GM21717 (cell line): ENCODE data around the gene HSFX3.
"Not testable (repeated sequence)": the region's sequence is repeated elsewhere in the genome, so short reads cannot be mapped to it uniquely, and the experiment has no call there.

ENCODE experiments used
- ATAC-seq: cut with Tn5 transposase; IDR thresholded peaks from one replicate; pipeline ENCODE4 v1.9.1; 2021; ENCODE audit warnings: mild to moderate bottlenecking, moderate library complexity; ENCODE audit not compliant: unreplicated experiment

HSFX3 gene, protein sequence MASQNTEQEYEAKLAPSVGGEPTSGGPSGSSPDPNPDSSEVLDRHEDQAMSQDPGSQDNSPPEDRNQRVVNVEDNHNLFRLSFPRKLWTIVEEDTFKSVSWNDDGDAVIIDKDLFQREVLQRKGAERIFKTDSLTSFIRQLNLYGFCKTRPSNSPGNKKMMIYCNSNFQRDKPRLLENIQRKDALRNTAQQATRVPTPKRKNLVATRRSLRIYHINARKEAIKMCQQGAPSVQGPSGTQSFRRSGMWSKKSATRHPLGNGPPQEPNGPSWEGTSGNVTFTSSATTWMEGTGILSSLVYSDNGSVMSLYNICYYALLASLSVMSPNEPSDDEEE

DNA sequence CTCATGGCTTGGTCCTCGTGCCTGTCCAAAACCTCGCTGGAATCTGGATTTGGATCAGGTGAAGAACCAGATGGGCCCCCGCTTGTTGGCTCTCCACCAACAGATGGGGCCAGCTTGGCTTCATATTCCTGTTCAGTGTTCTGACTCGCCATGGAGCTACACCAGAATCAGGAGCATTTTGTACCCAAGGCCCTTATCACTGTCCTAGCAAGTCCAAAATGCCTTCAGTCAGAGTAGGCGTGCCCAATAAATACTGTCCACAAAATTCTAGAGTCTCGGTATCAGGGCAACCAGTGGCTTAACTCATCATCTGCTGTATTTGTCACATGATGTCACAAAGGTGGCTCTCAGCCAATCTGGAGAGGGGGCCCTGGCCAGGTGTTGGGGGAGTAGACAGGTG is at the start of gene HSFX3:
TSS of gene HSFX3 (minus strand) at position 224 of the 400 bp plus-strand sequence. CDS start at position 152, 72 bp downstream.
- not testable (repeated sequence) for ATAC-seq

DNA sequence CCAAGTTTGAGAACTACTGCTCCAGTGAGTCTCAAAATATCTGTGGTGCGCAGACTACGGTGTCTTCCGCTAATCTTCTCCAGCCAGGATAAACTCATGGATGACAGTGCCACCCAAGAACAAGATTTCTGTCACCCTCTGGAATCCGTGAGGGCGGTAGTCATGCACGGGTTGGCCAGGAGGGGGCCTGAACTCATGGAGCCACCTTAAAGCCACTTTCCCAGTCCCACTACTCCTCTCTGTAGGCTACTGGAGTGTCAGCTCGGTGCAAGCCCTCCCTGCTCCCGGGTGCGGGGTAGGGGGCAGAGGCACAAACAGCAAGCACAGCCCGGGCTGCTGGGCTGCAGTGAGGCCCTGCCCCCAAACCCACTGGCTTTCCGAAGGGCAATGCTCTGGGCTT is 48.9 kb upstream of the HSFX3 start:
- ATAC-seq: not testable (repeated sequence)

DNA sequence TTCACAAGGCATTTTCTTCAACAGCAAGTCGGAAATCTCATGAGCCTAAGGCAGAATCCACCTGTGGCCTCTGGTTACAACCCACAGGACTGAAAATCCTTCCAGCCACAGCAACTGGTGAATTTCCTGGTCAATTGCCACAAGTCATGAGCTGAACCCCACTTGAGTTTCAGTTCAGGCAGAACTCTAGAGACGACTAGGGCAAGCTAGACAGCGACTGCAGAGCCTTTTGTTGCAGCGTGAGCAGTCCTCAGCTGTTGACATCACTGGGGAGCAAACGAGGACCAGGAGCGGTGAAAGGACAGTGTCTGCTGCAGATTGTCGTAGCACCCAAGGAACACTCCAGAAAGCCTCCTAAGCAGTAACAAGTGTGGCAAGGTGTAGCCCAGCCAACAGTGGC is 46.2 kb upstream of the HSFX3 start:
- not testable (repeated sequence) for ATAC-seq

DNA sequence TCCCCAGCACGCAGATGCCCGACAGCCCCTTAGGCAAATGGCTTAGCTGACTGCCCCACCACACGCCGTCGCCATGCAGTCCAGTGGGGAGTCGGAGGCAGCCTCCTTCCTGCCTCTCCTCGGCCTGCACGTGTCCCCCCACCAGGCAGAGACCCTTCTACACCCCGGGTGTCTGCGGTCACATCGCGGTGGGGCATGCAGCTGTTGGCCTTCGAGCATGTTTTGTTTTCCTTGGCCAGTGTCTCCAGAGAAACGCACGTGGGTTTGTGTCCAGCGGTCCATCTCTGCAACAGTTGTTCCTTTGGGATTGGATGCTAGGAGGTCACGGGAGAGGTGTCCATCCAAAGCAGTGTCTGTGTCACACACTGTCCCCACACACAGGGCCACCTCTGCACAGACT is 45.5 kb upstream of the HSFX3 start, which contains the start of gene HSFX2:
TSS of gene HSFX2 (minus strand) at position 101 of the 400 bp plus-strand sequence. CDS start 614 bp downstream, outside the sequence.
- ATAC-seq: not testable (repeated sequence)

DNA sequence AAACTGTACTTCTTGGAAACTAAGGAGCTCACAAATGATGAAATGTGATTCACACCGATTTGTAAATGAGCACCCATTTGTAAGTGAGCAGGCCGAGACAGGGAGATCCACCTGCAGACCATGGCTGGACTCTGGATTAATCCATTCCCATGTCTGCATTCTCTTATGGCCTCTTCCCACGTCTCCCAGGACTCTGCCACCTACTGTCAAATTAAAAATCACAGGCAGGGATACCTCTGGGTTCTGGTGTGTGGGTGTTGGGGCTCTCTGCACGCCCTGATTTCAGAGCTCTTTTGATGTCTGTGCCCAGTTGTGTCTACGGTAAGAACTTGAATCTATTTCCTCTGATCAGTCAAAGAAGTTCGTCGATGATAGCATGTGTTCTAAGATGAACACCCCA is 41.3 kb upstream of the HSFX3 start:
- not testable (repeated sequence) for ATAC-seq

DNA sequence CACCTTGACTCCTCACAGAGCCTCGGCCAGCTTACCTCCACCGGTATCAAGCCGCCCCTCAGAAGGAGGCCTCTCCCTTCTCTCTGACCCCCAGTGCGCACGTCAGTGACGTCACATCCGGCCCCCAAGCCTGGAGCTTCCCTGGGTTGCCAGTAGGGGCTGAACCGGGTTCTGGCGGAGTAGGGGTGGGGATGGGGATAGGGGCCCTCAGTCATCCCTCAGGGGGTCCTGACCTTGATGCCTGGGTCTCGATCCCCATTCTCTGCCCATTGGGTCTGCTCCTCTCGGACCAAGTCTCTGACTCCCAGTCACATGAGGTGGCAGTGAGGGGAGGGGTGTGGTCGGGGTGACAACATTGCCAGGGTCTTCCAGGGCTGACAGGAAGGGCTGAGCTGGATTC is 37.6 kb upstream of the HSFX3 start, which contains the start of gene MAGEA9B:
TSS of gene MAGEA9B (minus strand) at position 101 of the 400 bp plus-strand sequence. CDS start 4,280 bp downstream, outside the sequence.
- not testable (repeated sequence) for ATAC-seq

DNA sequence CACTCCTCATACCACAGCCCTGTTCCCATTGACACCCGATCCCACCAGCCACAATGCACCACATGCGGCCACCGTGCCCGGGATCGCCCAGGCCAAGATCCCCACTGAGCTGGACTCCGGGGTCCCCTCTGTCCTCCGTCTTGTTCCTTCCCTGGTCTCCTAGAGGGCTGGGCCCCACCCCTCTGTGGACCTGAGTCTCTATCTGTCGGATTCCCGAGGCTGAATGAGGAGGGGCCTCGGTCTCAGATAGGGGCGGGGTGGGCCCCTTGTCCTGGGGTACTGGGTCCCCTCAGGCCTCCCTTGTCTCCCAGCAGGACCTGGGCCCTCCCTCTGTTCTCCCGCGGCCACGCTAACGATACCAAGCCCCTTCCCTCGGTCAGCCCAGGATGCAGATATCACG is 35.9 kb upstream of the HSFX3 start:
- ATAC-seq: not testable (repeated sequence)

DNA sequence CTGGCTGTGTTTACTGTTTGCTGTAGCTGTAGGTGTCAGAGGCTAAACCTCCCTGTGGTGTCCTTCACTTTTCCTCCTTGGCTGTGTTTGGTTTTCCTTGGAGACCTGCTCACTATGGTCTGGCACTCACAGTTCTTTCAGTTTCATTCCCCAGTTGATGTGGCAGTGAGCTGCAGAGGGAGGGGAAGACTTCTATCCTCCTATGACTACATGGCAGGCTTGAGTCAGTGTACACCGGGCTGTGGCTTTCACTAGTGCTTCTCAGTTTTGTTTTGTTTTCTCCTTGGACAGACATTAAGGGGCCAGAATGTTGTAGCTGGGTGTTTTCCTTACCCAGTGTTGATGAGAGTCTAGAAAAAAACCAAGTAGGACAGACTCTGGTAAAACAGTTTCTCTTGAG is 23.7 kb upstream of the HSFX3 start:
- ATAC-seq: peak; percentile 100

DNA sequence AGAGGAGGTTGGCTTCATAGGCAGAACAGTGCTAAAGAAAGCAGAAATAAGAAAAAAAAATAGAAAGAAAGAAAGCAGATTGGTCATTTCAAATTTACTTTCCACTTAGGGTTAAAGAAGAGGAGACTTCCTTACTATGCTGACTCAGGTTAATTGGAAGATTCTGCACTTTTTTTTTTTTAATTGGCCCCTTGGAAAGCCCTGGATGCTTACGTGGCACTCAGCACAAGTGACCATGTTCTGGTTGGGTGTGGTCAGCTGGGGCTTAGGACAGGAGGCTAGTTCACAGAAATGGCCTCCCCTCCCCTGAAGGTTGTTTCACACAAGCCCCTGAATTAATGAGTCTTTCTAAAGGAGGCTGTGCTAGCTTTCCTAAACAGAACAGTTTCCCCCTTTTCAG is 23.0 kb upstream of the HSFX3 start:
- no peak for ATAC-seq

DNA sequence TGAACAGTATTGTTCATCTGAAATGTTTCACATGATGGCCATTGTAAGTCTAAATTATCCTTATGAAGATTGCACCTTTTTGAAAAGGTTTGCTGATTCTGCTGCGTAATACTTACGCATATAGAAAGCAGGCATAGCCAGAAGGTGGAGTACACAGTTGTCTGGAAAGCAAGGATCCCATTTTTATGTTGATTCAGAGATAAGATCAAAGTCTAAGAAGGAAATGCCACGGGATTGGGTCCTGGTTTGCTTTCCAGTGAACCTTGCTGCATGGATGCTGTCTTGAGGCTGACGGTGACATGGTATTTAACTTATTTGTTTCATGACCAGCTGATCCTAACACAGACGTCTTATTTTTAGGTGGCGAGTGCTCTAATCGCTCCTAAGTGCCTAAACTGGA is 22.0 kb upstream of the HSFX3 start:
- no peak for ATAC-seq

DNA sequence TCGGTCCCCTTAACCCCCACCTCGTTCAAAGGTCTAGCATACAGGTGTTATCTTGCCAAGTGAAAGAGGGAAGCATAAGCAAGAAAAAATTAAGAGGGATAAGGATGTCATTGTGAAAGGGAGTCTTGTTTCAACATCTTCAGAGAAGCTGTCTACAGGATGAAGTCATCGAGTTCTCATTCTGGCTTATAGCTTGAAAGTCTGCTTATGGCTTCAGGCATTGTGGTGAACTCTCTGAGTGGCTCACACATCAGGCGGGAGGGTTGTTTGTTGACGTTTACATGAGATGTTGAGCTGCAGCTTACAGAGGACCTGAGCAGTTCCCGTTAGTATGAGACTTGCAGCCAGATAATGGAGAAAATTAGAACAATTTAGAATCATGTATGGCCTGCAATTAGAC is 20.9 kb upstream of the HSFX3 start:
- no peak for ATAC-seq

DNA sequence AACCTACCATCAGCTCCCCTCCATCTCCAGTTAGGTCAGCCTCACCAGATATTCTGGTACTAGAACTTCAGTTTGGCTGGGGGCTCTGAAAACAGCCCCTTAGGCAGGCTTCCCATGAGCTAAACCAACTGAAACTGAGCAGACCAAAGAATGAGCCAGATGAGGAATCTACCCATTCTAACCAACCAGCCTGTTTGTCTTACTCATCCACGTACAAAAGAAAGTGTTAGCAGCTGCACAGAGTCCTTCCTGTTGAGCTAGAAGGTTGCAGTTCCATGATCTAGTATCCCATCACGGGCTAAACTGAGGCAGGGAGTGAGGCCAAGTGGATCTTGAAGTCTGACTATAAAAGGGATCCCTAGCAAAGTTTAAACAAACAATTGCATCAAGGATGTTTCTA is 20.0 kb upstream of the HSFX3 start:
- ATAC-seq: no peak

DNA sequence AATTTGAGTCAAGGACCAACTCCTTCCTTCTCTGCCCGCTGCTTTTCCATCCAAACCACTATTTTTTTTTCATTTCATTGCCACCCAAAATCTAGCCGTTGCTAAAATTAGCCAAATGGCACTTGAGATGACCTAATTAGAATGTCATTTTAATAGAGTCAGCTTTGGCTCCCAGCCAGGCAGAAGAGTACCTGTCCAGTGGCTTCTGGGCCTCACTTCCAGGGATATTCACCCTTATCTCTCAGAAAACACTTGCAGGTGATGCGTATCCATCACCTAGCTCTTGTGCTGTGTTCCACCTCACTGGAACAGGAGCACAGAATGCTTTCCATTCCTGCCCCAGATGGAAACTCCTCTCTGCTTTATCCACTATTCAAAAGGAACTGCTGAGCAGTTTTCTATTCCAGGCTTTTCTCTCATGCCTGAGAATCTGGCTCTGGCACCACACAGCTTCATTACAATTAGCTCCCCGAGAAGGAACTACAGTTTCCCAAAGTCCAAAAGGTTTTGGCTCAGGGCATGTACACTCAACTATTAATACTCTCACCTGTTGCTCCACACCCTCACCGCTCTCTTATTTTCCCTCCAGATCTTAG is 19.1 kb upstream of the HSFX3 start:
- ATAC-seq: no peak

DNA sequence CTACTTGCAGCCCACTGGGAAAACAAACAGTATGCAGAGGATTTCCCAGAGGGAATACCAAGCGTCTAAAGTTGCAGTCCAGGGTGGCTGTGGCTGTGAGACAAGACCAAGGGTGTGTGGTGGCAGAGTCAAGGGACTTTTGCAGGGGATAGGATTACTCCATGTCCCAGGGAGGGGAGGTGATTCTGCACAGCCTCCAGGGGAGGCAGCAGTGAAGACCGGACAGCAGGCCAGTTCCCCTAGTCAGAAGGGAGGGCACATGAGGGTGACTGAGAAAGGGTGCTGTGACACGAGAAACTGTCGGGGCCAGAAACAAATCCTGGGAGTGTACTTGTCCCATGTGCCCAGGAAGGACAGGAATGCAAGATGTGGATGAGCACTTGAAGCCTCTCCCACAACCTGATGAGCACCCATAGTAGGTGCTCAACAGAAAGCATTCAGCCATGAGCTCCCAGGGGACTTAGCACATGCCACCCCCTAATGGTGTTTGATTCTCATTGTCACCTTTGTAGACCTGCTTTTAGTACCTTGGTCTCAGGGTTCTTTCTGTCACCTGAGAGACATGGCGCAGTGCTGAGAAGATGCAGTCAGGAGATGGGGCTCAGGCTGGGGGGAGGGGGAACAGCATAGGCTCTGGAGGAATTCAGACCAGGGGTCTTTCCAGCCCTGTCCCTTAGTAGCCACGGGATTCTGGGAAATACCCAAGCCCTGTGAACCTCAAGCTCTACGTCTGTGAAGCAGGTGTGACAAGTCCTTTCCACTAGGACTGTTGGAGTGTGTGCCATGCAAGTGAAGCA is 18.1 kb upstream of the HSFX3 start:
- no peak for ATAC-seq

DNA sequence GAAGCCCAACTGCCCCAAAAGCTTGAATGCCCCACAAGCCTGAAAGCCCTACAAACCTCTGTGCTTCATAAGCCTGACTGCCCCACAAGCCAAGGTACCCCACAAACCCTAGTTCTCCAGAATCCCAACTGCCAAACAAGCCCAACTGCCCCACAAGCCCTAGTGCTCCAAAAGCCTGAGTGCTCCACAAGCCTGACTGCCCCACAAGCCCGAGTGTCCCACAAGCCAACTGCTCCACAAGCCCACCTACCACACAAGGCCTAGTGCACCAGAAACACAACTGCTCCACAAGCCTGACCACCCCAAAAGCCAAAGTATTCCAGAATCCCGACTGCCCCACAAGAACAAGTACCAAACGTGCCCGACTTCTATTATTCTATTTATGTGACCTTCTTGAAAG is 13.6 kb upstream of the HSFX3 start:
- ATAC-seq: no peak

DNA sequence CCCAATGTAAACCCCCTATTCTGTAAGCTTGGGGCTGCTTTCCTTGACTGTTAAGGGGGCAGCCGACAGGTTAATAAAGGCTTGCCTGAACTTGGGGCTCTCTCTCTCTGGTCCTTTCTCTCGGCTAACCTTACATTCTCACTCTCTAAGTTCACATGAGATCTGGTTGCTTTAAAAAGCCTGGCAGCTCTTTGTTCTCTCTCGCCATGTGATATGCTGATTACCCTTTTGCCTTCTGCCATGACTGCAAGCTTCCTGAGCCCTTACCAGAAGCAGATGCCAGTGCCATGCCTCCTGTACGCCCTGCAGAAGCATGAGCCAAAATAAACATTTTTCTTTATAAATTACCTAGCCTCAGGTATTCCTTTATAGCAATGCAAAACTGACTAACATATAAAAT is 5.5 kb upstream of the HSFX3 start:
- not testable (repeated sequence) for ATAC-seq

DNA sequence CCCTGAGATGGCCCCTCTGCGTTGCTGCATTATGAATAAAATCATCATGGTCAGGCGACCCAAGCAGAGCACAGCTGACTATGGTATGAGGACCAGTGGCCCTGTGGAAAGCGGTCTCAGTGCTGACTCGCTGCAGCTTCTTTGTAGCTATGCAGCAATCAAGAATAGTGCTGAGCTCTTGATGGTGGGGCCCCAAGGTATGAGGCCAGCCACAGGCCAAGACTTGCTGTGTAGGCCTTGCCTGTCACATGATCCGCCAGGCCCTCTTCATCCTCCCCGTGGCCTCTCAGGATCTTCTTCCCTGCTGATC is 2.2 kb upstream of the HSFX3 start:
- ATAC-seq: not testable (repeated sequence)

DNA sequence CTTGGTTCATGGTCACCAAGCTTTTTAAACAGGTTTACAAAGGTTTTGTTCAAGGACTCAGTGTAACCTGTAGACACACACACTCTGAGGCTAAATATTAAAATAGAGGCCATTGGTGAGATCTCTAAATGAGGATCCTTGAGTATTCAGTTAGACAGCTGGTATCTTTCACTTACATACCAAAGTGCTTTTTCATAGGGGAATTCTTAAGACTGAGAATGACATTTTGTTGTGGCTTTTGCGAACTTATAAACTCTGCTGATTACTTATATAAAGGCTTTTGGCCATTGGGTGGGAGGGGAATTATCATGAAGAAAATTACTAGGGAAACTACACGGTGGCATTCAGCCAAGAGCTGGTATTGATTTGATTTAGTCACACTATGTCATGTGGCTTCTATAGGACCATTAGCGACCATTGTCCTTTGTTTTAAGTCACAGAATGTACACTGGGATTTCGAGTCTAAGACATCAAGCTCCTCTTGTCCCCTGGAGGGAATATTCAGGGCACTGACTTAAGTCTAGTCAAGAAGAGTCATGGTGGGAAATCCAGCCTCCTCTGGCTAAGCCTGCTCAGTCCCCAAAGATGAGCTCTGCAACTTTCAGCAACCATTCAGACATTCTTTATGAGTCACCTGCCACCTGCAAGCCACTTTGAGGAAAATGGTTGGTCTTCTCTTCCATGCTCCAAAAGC is 1.7 kb upstream of the HSFX3 start:
- ATAC-seq: not testable (repeated sequence)

DNA sequence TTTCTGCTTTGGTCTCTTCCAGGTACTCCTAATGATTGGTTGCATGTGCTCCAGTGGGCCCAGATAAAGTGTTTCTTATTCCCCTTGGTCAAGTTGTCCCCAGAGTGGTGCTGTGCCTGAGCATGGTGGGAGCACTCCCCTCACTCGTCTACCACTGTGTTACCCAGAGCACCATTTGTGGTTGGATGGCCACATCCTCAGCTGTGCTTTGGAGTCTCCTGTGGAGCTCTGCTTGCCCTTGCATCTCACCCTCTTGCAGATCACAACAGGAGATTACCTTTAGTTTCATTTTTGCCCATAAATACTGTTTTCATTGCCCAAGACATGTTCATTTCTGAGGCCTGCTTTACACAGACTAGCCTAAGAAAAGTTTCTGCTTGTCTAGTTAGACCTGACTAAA is 730 bp upstream of the HSFX3 start:
- ATAC-seq: not testable (repeated sequence)

DNA sequence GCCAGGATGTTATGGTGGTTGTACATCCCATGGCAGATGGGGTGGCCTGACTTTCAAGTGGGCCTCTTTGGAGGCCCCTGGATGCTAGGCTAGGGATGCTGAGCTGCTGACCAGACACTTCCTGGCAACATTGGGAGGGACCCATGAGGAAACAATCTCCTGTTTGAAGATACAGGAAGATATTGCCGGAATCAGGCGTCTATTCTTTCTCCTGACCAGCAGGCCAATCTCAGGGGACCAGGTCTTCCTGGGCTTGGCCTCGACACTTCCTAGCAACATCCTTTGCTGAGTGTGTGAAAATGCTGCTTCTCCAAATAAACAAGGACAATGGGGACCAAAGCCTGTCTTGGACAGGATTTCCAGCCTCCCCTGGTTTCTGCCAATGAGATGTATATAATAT is 1.9 kb downstream of the HSFX3 start:
- not testable (repeated sequence) for ATAC-seq

DNA sequence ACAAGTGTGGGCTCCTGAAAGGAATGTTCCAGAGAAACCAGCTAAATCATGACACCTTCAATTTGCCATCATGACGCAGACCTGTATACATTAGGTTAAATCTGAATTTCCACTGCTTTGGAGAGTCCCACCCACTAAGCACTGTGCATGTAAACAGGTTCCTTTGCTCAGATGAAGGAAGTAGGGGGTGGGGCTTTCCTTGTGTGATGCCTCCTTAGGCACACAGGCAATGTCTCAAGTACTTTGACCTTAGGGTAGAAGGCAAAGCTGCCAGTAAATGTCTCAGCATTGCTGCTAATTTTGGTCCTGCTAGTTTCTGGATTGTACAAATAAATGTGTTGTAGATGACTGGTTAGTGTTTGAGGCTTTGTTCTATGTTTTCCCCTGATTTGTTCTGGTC is 2.8 kb downstream of the HSFX3 start:
- not testable (repeated sequence) for ATAC-seq
